Measurements from ENCODE around the gene GP1BB. TPM values are rescaled to one million over a fixed set of nuclear protein-coding genes. Genes with fewer than 3 reads are reported as not detected.

GP1BB gene
- total RNA-seq, 4 donors from 2014 or later: 3.3 to 5.9 (median 4.7) TPM

DNA sequence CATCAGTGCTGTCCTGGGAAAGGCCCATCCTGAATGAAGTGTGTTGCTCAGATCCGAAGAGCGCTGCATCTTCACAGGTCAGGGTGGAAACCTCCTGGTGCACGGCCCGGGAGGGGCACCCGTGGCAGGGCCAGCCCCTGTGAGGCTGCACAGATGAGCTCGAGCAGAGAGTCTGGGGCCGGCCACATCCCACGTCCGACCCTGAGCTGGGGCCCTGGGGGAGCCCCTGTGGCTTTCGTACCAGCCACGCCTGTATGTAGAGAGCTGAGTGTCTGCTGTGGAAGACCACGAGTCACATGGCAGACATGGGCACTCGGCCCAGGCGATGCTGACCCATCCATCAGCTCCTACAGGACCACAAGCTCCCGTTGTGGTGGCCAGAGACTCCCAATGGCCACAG lies 33.9 kb upstream of the GP1BB start:
- Histone ChIP-seq H3K27me3 (no peaks in the 10 kb centered on the region), H3K36me3 (no peaks in the 10 kb centered on the region), H3K27ac (no peak overlapping the region), H3K9me3 (no peaks in the 10 kb centered on the region), H3K4me1 (peaks cover 0 to 20% (median 0%) of the 10 kb centered on the region in 4 donors), H3K4me3 (no peak overlapping the region)
- WGBS, 2 donors: 67 to 89% methylated on average over 15 of the region's 15 CpGs
- DNase-seq (ENCODE audit: low spot score in 2 of 2): no peak
- TF ChIP-seq, protein P1, sequence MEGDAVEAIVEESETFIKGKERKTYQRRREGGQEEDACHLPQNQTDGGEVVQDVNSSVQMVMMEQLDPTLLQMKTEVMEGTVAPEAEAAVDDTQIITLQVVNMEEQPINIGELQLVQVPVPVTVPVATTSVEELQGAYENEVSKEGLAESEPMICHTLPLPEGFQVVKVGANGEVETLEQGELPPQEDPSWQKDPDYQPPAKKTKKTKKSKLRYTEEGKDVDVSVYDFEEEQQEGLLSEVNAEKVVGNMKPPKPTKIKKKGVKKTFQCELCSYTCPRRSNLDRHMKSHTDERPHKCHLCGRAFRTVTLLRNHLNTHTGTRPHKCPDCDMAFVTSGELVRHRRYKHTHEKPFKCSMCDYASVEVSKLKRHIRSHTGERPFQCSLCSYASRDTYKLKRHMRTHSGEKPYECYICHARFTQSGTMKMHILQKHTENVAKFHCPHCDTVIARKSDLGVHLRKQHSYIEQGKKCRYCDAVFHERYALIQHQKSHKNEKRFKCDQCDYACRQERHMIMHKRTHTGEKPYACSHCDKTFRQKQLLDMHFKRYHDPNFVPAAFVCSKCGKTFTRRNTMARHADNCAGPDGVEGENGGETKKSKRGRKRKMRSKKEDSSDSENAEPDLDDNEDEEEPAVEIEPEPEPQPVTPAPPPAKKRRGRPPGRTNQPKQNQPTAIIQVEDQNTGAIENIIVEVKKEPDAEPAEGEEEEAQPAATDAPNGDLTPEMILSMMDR (IDR thresholded peaks at IDR 0.05): no peak
- TF ChIP-seq POLR2A (IDR thresholded peaks at IDR 0.05): no peak
- TF ChIP-seq EP300 (IDR thresholded peaks at IDR 0.05): no peak

DNA sequence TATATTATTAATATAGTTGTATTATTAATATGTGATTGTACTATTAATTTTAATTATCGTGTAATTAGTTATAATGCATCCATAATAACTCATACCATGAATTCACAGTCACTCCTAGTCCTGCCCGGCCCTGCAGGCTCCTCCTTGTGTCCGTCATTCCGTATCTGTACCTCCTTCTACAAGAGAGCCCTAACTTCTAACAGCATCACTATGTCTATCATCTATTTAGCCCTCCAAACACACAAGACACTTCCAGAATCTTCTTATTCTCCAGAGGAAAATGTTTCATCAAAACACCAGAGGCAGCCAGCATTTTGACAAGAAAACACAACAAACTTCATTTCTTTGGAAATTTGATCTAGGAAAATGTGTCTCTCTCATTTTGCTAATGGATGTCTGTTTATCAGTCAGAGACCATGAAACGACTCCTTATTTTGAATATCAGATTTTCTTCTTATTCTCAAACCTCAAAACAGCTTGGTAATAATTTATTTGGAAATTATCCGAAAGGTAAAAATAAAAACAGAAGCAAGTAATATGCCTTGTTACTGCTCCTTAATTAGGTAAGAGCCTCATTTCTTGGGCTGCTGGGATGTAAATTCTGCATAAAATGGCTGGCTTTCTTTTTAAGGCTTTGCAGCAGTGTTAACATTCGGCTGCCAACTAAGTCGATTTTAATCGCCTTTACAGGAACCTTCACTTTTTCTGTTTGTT lies 32.2 kb upstream of the GP1BB start:
- DNase-seq (ENCODE audit: low spot score in 2 of 2): no peak
- peaks cover 0 to 20% (median 0%) of the 10 kb centered on the region in 4 donors for H3K4me1 ChIP-seq
- H3K36me3 ChIP-seq: no peaks in the 10 kb centered on the region
- no peaks in the 10 kb centered on the region for H3K9me3 ChIP-seq
- H3K27ac ChIP-seq: peak overlapping the region in 1 of 4 donors; percentile 55
- no peak for TF ChIP-seq EP300 (IDR thresholded peaks at IDR 0.05)
- no peak for TF ChIP-seq POLR2A (IDR thresholded peaks at IDR 0.05)
- TF ChIP-seq, protein P1 (IDR thresholded peaks at IDR 0.05): no peak
- peak overlapping the region in 1 of 4 donors; percentile 18 for H3K4me3 ChIP-seq
- 54 to 61% methylated on average over 9 of the region's 9 CpGs for WGBS, 2 donors
- no peaks in the 10 kb centered on the region for H3K27me3 ChIP-seq

DNA sequence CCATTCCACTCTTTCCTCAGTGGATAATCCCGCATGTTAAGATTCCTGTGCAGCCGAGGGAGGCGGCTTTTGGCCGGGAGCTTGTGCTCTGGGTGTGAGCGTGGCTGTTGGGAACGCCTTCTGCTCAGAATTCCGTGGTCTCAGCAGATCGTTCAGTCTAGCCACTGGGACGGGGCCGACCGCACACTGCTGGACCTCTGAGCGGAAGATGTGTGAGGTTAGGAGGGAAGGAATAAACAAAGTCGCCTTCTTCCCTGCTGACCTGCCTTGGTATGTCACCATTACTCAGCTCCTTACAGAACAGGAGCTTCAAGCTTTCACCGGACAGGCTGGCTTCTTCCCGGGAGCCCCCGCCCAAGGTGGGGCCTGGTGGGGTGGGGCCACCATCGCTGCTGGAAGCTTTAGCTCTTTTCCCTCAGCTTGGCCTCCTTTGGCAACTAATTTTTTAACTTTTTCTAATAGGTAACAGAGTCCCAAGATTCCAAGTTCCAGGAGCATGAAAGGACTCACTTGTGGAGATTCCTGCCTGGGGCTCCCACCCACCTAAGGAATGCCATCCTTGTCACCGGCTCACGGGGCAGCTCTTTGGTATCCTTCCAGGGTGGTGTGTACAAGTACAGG lies 31.5 kb upstream of the GP1BB start:
- DNase-seq (ENCODE audit: low spot score in 2 of 2): no peak
- Histone ChIP-seq H3K36me3 (no peaks in the 10 kb centered on the region), H3K27me3 (no peaks in the 10 kb centered on the region), H3K27ac (peak overlapping the region in 1 of 4 donors; percentile 55), H3K4me1 (peaks cover 0 to 20% (median 0%) of the 10 kb centered on the region in 4 donors), H3K4me3 (peak overlapping the region in 1 of 4 donors; percentile 18), H3K9me3 (no peaks in the 10 kb centered on the region)
- TF ChIP-seq EP300 (IDR thresholded peaks at IDR 0.05) (no peak), POLR2A (IDR thresholded peaks at IDR 0.05) (no peak)
- TF ChIP-seq, protein P1 (IDR thresholded peaks at IDR 0.05): no peak
- 29 to 30% methylated on average over 16 to 19 of the region's 19 CpGs for WGBS, 2 donors

- H3K9me3 ChIP-seq: no peaks in the 10 kb centered on the region
- DNase-seq (ENCODE audit: low spot score in 2 of 2): no peak
- H3K27ac ChIP-seq: no peak overlapping the region
- no peaks in the 10 kb centered on the region for H3K27me3 ChIP-seq
- peaks cover 0 to 20% (median 0%) of the 10 kb centered on the region in 4 donors for H3K4me1 ChIP-seq
- TF ChIP-seq, protein P1 (IDR thresholded peaks at IDR 0.05): no peak
- TF ChIP-seq POLR2A (IDR thresholded peaks at IDR 0.05) (no peak), EP300 (IDR thresholded peaks at IDR 0.05) (no peak)
- H3K4me3 ChIP-seq: no peak overlapping the region
- H3K36me3 ChIP-seq: no peaks in the 10 kb centered on the region
- 95 to 96% methylated on average over 14 of the region's 14 CpGs for WGBS, 2 donors
These were observed 29.8 kb upstream of the GP1BB start for GRCh38 chr22:19693581-19693980.

Data from tibial nerve (tissue), 4 donors.